Liver (tissue), 9 donors: ENCODE results near the gene VIPR2. TPM values are rescaled to one million over a fixed set of nuclear protein-coding genes. Genes with fewer than 3 reads are reported as not detected.

Experiments
- DNase-seq: peaks from one replicate; pipeline ENCODE4 v3.0.0-alpha.2; 2017; ENCODE audit warnings: low spot score
- H3K27ac ChIP-seq, 2 donors: one replicate each; pipeline ENCODE4 v1.7.0; 2013; ENCODE audit warnings: inconsistent platforms in 2 of 2, low read length in 2 of 2, control low read depth in 1 of 2, low read depth in 1 of 2, mild to moderate bottlenecking in 1 of 2
- H3K27me3 ChIP-seq, 4 donors: one replicate each; pipeline versions ENCODE4 v1.6.1 to v1.7.0; 2013; ENCODE audit warnings: low read length in 3 of 4, inconsistent platforms in 1 of 4, mild to moderate bottlenecking in 1 of 4, moderate library complexity in 1 of 4; ENCODE audit not compliant: control insufficient read depth in 4 of 4, insufficient read depth in 4 of 4
- H3K36me3 ChIP-seq, 4 donors: one replicate each; pipeline versions ENCODE4 v1.6.1 to v1.7.0; 2013; ENCODE audit warnings: low read length in 3 of 4, mild to moderate bottlenecking in 3 of 4, low read depth in 1 of 4, moderate library complexity in 1 of 4; ENCODE audit not compliant: control insufficient read depth in 4 of 4, insufficient read depth in 3 of 4
- H3K4me1 ChIP-seq, 4 donors: one replicate each; pipeline versions ENCODE4 v1.6.1 to v1.7.0; 2013; ENCODE audit warnings: low read length in 3 of 4, mild to moderate bottlenecking in 3 of 4, moderate library complexity in 1 of 4; ENCODE audit not compliant: control insufficient read depth in 4 of 4, insufficient read depth in 4 of 4
- H3K4me3 ChIP-seq, 3 donors: one replicate each; pipeline versions ENCODE4 v1.6.1 to v1.7.0; 2013; ENCODE audit warnings: low read length in 3 of 3, control low read depth in 1 of 3, low read depth in 1 of 3, mild to moderate bottlenecking in 1 of 3
- H3K9ac ChIP-seq, 2 donors: one replicate each; pipeline ENCODE4 v1.7.0; 2013; ENCODE audit warnings: low read length in 2 of 2, mild to moderate bottlenecking in 2 of 2, moderate library complexity in 2 of 2, control low read depth in 1 of 2, low read depth in 1 of 2
- H3K9me3 ChIP-seq, 4 donors: one replicate each; pipeline versions ENCODE4 v1.6.1 to v1.7.0; 2013; ENCODE audit warnings: low read length in 3 of 4; ENCODE audit not compliant: control insufficient read depth in 4 of 4
- CTCF ChIP-seq: fragments of 150-350 bp; IDR thresholded peaks from 2 replicates; pipeline ENCODE4 v1.5.1; 2017; ENCODE audit warnings: improper control_type of control experiment, low read depth, low read length; ENCODE audit not compliant: missing input control
- FOXA1 ChIP-seq: IDR thresholded peaks from 2 replicates; pipeline ENCODE4 v1.6.1; 2016; ENCODE audit warnings: antibody characterized with exemption
- FOXA2 ChIP-seq: IDR thresholded peaks from 2 replicates; pipeline ENCODE4 v1.6.1; 2016; ENCODE audit warnings: antibody characterized with exemption
- GABPA ChIP-seq, 2 donors: IDR thresholded peaks in 1 of 2; conservative IDR thresholded peaks in 1 of 2; 2 replicates each; pipeline ENCODE4 v1.6.1; 2016; ENCODE audit warnings: antibody characterized with exemption in 2 of 2, mild to moderate bottlenecking in 1 of 2, moderate library complexity in 1 of 2
- HNF4A ChIP-seq, 2 donors: conservative IDR thresholded peaks; 2 replicates each; pipeline ENCODE4 v1.6.1; 2016; ENCODE audit warnings: antibody characterized with exemption in 2 of 2, mild to moderate bottlenecking in 2 of 2
- HNF4G ChIP-seq: IDR thresholded peaks from 2 replicates; pipeline ENCODE4 v1.6.1; 2016; ENCODE audit warnings: antibody characterized with exemption
- JUND ChIP-seq, 2 donors: IDR thresholded peaks; 2 replicates each; pipeline ENCODE4 v1.6.1; 2016; ENCODE audit warnings: antibody characterized with exemption in 2 of 2
- MAX ChIP-seq: IDR thresholded peaks from 2 replicates; pipeline ENCODE4 v1.6.1; 2016; ENCODE audit warnings: antibody characterized with exemption
- NR2F2 ChIP-seq: IDR thresholded peaks from 2 replicates; pipeline ENCODE4 v1.6.1; 2016; ENCODE audit warnings: antibody characterized with exemption
- RAD21 ChIP-seq, 2 donors: IDR thresholded peaks; 2 replicates each; pipeline ENCODE4 v1.6.1; 2016; ENCODE audit warnings: antibody characterized with exemption in 2 of 2, mild to moderate bottlenecking in 2 of 2
- REST ChIP-seq: IDR thresholded peaks from 2 replicates; pipeline ENCODE4 v1.6.1; 2016; ENCODE audit warnings: antibody characterized with exemption, mild to moderate bottlenecking
- SP1 ChIP-seq: IDR thresholded peaks from 2 replicates; pipeline ENCODE4 v1.6.1; 2018; ENCODE audit warnings: antibody characterized with exemption, mild to moderate bottlenecking
- TAF1 ChIP-seq: conservative IDR thresholded peaks from 2 replicates; pipeline ENCODE4 v1.6.1; 2016; ENCODE audit warnings: antibody characterized with exemption, mild to moderate bottlenecking
- YY1 ChIP-seq: IDR thresholded peaks from 2 replicates; pipeline ENCODE4 v1.6.1; 2016; ENCODE audit warnings: antibody characterized with exemption, mild to moderate bottlenecking
- ZBTB33 ChIP-seq: IDR thresholded peaks from 2 replicates; pipeline ENCODE4 v1.6.1; 2016; ENCODE audit warnings: antibody characterized with exemption
- WGBS: extraction: QIAGEN DNeasy Blood & Tissue Kit; methylation state at CpG from one replicate; pipeline ENCODE4 v1.1.7; 2013; 5-methylcytosine and 5-hydroxymethylcytosine counted together
- polyA plus RNA-seq, 2 donors: library from polyadenylated mRNA; stranded (reverse) in 1 of 2; unstranded in 1 of 2; fragments of 200-250 nt in 1 of 2; fragments of >200 nt in 1 of 2; fragmentation: Nextera tagmentation in 1 of 2; extraction: Ambion mirVana in 1 of 2; gene quantifications; one replicate each; pipeline versions ENCODE4 v1.2.1 to v1.2.3, GENCODE V29; 2013 to 2015
- total RNA-seq, 2 donors: library from RNA; depleted of rRNA; stranded (reverse); fragments of >200 nt; gene quantifications; one replicate each; pipeline ENCODE4 v1.2.3, GENCODE V29; 2014
- donor health status: healthy.
- donor health status: healthy.
- donor health status: healthy.
- donor health status: healthy.
- donor health status: healthy.

VIPR2 gene
- total and polyA plus RNA-seq, 4 donors: 0.05 to 0.17 (median 0.10) TPM; not detected in 1

- DNase-seq: peak; percentile 21
- Histone ChIP-seq H3K27ac (no peak overlapping the region), H3K27me3 (no peaks in the 10 kb centered on the region), H3K9ac (no peak overlapping the region), H3K4me3 (no peak overlapping the region), H3K9me3 (no peaks in the 10 kb centered on the region), H3K4me1 (peaks cover 0 to 8% (median 5%) of the 10 kb centered on the region in 4 donors), H3K36me3 (no peaks in the 10 kb centered on the region)
- WGBS: 83% methylated on average over 22 of the region's 22 CpGs
- TF ChIP-seq HNF4A (conservative IDR thresholded peaks at IDR 0.05) (no peak), YY1 (no peak), CTCF (no peak)
These were observed 117.4 kb downstream of the VIPR2 start for GRCh38 chr7:159027056-159027788.

GRCh38 chr7:159026271-159027055 is 118.2 kb downstream of the VIPR2 start:
- DNase-seq: no peak
- no peak overlapping the region for H3K27ac ChIP-seq
- peaks cover 0 to 8% (median 5%) of the 10 kb centered on the region in 4 donors for H3K4me1 ChIP-seq
- TF ChIP-seq TAF1: no peak
- no peaks in the 10 kb centered on the region for H3K36me3 ChIP-seq
- H3K9ac ChIP-seq: no peak overlapping the region
- H3K9me3 ChIP-seq: no peaks in the 10 kb centered on the region
- 80% methylated on average over 33 of the region's 33 CpGs for WGBS
- no peak overlapping the region for H3K4me3 ChIP-seq
- H3K27me3 ChIP-seq: no peaks in the 10 kb centered on the region

- Histone ChIP-seq H3K36me3 (no peaks in the 10 kb centered on the region), H3K27ac (no peak overlapping the region), H3K9me3 (no peaks in the 10 kb centered on the region), H3K4me1 (peaks cover 0 to under 1% (median 0%) of the 10 kb centered on the region in 4 donors), H3K9ac (no peak overlapping the region), H3K4me3 (no peak overlapping the region), H3K27me3 (no peaks in the 10 kb centered on the region)
- DNase-seq: no peak
- 84% methylated on average over 20 of the region's 20 CpGs for WGBS
- no peak for TF ChIP-seq FOXA2
- TF ChIP-seq JUND (IDR thresholded peaks at IDR 0.05): no peak
- no peak for TF ChIP-seq SP1
- TF ChIP-seq REST: no peak
- TF ChIP-seq NR2F2: no peak
- no peak for TF ChIP-seq MAX
- no peak for TF ChIP-seq ZBTB33
- no peak for TF ChIP-seq FOXA1
- no peak for TF ChIP-seq HNF4G
- no peak for TF ChIP-seq RAD21 (IDR thresholded peaks at IDR 0.05)
- no peak for TF ChIP-seq HNF4A (conservative IDR thresholded peaks at IDR 0.05)
- TF ChIP-seq YY1: no peak
- no peak for TF ChIP-seq CTCF
- no peak for TF ChIP-seq TAF1
- TF ChIP-seq GABPA (IDR thresholded peaks at IDR 0.05 in 1 of 2, conservative IDR thresholded peaks at IDR 0.05 in 1 of 2): no peak
These were observed 119.4 kb downstream of the VIPR2 start for GRCh38 chr7:159025161-159025779.
